Motor neuron (in vitro differentiated cells): Measurements from ENCODE around the gene UBAC2. TPM values are rescaled to one million over a fixed set of nuclear protein-coding genes. Genes with fewer than 3 reads are reported as not detected.

Experiments
- ATAC-seq, 8 experiments: fragments of 200-7000 bp; cut with Tn5 transposase; replicated peaks in 6 of 8; 2 replicates each; pipeline ENCODE4 v1.8.0; 2021; ENCODE audit warnings: mild to moderate bottlenecking in 8 of 8, moderate library complexity in 8 of 8
- H3K27ac ChIP-seq, 2 donors: fragments of 250-450 bp; sonication (Bioruptor Pico); 2 replicates each; pipeline ENCODE4 v1.9.0; 2021; ENCODE audit warnings: antibody characterized with exemption in 2 of 2, mild to moderate bottlenecking in 2 of 2, moderate library complexity in 1 of 2
- H3K4me1 ChIP-seq, 2 donors: fragments of 250-450 bp; sonication (Bioruptor Pico); replicated peaks in 1 of 2; 2 replicates each; pipeline ENCODE4 v1.6.1; 2021; ENCODE audit warnings: antibody characterized with exemption in 2 of 2, mild to moderate bottlenecking in 2 of 2, moderate library complexity in 1 of 2
- H3K4me3 ChIP-seq, 5 donors: fragments of 250-450 bp; sonication (Bioruptor Pico); 2 replicates each; pipeline ENCODE4 v1.9.0; 2021; ENCODE audit warnings: antibody characterized with exemption in 5 of 5, mild to moderate bottlenecking in 5 of 5, moderate library complexity in 4 of 5
- WGBS, 10 experiments: fragments of 450-650 bp; shearing (Covaris generic); methylation state at CpG; one replicate each; pipeline ENCODE4 v1.0.0; 2022; 5-methylcytosine and 5-hydroxymethylcytosine counted together
- in situ Hi-C, 9 experiments: fragments of 400-800 bp; cut with MboI; loops; one replicate each; pipeline ENCODE4 v1.15.0; 2021; ENCODE audit warnings: low sequenced_read_pairs in 9 of 9, low pct_unique_long_range_greater_than_20kb in 2 of 9; ENCODE audit not compliant: unreplicated experiment in 9 of 9
- total RNA-seq, 8 experiments: library from RNA; unstranded; fragments of 300-600 nt; gene quantifications; 2 replicates each; pipeline versions ENCODE4 v1.2.3 to v1.2.4, GENCODE V29; 2022

Gene UBAC2
- total RNA-seq, 8 experiments from 2014 or later = 28.5 to 47.7 (median 34.9) TPM

- no peak for ATAC-seq
- in situ Hi-C loops = no loop called here
- H3K4me3 ChIP-seq = no peak overlapping the region
- H3K4me1 ChIP-seq = peaks cover 0 to 3% of the 10 kb centered on the region in 2 donors
- WGBS, 10 experiments = 75 to 100% (median 94%) methylated on average over 1 to 2 of the region's 2 CpGs; no CpG with 5 or more reads in 2 of the 10 experiments
- no peak overlapping the region for H3K27ac ChIP-seq
Observed at GRCh38 chr13:99289271-99289670, 88.6 kb downstream of the UBAC2 start.

- H3K4me3 ChIP-seq = no peak overlapping the region
- 86 to 100% (median 100%) methylated on average over 1 to 6 of the region's 7 CpGs; no CpG with 5 or more reads in 2 of the 10 experiments for WGBS, 10 experiments
- in situ Hi-C loops = no loop called here
- H3K27ac ChIP-seq = no peak overlapping the region
- no peak for ATAC-seq
- H3K4me1 ChIP-seq = peaks cover 0 to 3% of the 10 kb centered on the region in 2 donors
Observed at GRCh38 chr13:99289674-99290337, 89.2 kb downstream of the UBAC2 start.

- ATAC-seq = no peak
- H3K27ac ChIP-seq = no peak overlapping the region
- WGBS, 10 experiments = 27 to 100% (median 80%) methylated on average over 1 to 3 of the region's 3 CpGs; no CpG with 5 or more reads in 3 of the 10 experiments
- in situ Hi-C loops = no loop called here
- H3K4me3 ChIP-seq = no peak overlapping the region
- peaks cover 0 to 3% of the 10 kb centered on the region in 2 donors for H3K4me1 ChIP-seq
Observed at GRCh38 chr13:99290894-99291293, 90.2 kb downstream of the UBAC2 start.

GRCh38 chr13:99293178-99293577 is 92.5 kb downstream of the UBAC2 start:
- H3K27ac ChIP-seq = no peak overlapping the region
- no peak for ATAC-seq
- H3K4me1 ChIP-seq = peaks cover 0 to 3% of the 10 kb centered on the region in 2 donors
- in situ Hi-C loops = no loop called here
- WGBS, 10 experiments = 88 to 100% (median 100%) methylated on average over 1 to 2 of the region's 2 CpGs; no CpG with 5 or more reads in 4 of the 10 experiments
- H3K4me3 ChIP-seq = no peak overlapping the region

GRCh38 chr13:99294198-99294597 is 93.5 kb downstream of the UBAC2 start:
- in situ Hi-C loops = no loop called here
- H3K4me3 ChIP-seq = no peak overlapping the region
- peaks cover 0 to 3% of the 10 kb centered on the region in 2 donors for H3K4me1 ChIP-seq
- no peak overlapping the region for H3K27ac ChIP-seq
- ATAC-seq = no peak

- H3K27ac ChIP-seq = no peak overlapping the region
- peaks cover 0 to 3% of the 10 kb centered on the region in 2 donors for H3K4me1 ChIP-seq
- in situ Hi-C loops = no loop called here
- no peak for ATAC-seq
- 50 to 100% (median 87%) methylated on average over 4 to 7 of the region's 7 CpGs for WGBS, 10 experiments
- H3K4me3 ChIP-seq = no peak overlapping the region
Observed at GRCh38 chr13:99294958-99295357, 94.3 kb downstream of the UBAC2 start.

GRCh38 chr13:99295488-99296252 is 95.0 kb downstream of the UBAC2 start:
- H3K4me3 ChIP-seq = no peak overlapping the region
- ATAC-seq = no peak
- H3K4me1 ChIP-seq = peaks cover 0 to 3% of the 10 kb centered on the region in 2 donors
- in situ Hi-C loops = no loop called here
- 75 to 98% (median 94%) methylated on average over 2 to 11 of the region's 12 CpGs; no CpG with 5 or more reads in 1 of the 10 experiments for WGBS, 10 experiments
- no peak overlapping the region for H3K27ac ChIP-seq

GRCh38 chr13:99296398-99296797 is 95.7 kb downstream of the UBAC2 start:
- WGBS, 10 experiments = 94 to 100% (median 97%) methylated on average over 3 to 4 of the region's 4 CpGs
- in situ Hi-C loops = no loop called here
- no peak overlapping the region for H3K27ac ChIP-seq
- ATAC-seq = no peak
- H3K4me1 ChIP-seq = peaks cover 0 to 3% of the 10 kb centered on the region in 2 donors
- no peak overlapping the region for H3K4me3 ChIP-seq

- ATAC-seq = no peak
- in situ Hi-C loops = no loop called here
- Histone ChIP-seq H3K27ac (no peak overlapping the region), H3K4me3 (no peak overlapping the region), H3K4me1 (peaks cover 0 to 3% of the 10 kb centered on the region in 2 donors)
Observed at GRCh38 chr13:99297331-99297730, 96.7 kb downstream of the UBAC2 start.

- Histone ChIP-seq H3K27ac (no peak overlapping the region), H3K4me3 (no peak overlapping the region), H3K4me1 (peaks cover 0 to 3% of the 10 kb centered on the region in 2 donors)
- ATAC-seq = no peak
- 69 to 100% (median 97%) methylated on average over 1 to 2 of the region's 2 CpGs for WGBS, 10 experiments
- in situ Hi-C loops = no loop called here
Observed at GRCh38 chr13:99298056-99298455, 97.4 kb downstream of the UBAC2 start.

- H3K27ac ChIP-seq = no peak overlapping the region
- 86 to 100% (median 96%) methylated on average over 1 to 4 of the region's 4 CpGs; no CpG with 5 or more reads in 1 of the 10 experiments for whole genome bisulfite sequencing, 10 experiments
- H3K4me3 ChIP-seq = no peak overlapping the region
- no peaks in the 10 kb centered on the region for H3K4me1 ChIP-seq
- no peak for ATAC-seq
- in situ Hi-C loops = no loop called here
Observed at GRCh38 chr13:99299256-99299919, 98.7 kb downstream of the UBAC2 start.

- ATAC-seq = no peak
- Histone ChIP-seq H3K4me3 (no peak overlapping the region), H3K4me1 (no peaks in the 10 kb centered on the region), H3K27ac (no peak overlapping the region)
- in situ Hi-C loops = no loop called here
- 80 to 100% (median 92%) methylated on average over 1 to 3 of the region's 4 CpGs; no CpG with 5 or more reads in 5 of the 10 experiments for WGBS, 10 experiments
Observed at GRCh38 chr13:99299920-99300341, 99.3 kb downstream of the UBAC2 start.

GRCh38 chr13:99301056-99301838 is 100.6 kb downstream of the UBAC2 start:
- Histone ChIP-seq H3K27ac (no peak overlapping the region), H3K4me1 (no peaks in the 10 kb centered on the region), H3K4me3 (no peak overlapping the region)
- in situ Hi-C loops = no loop called here
- WGBS, 10 experiments = 80 to 99% (median 90%) methylated on average over 2 to 7 of the region's 7 CpGs
- no peak for ATAC-seq
